Breast epithelium (tissue), 3 donors: ENCODE data around the gene TRIM24.

Experiments
- CTCF ChIP-seq, 3 donors: fragments of 450-650 bp; IDR thresholded peaks; one replicate each; pipeline ENCODE4 v1.5.1; 2016 to 2017; ENCODE audit warnings: antibody characterized with exemption in 3 of 3, mild to moderate bottlenecking in 3 of 3, moderate library complexity in 3 of 3
- POLR2AphosphoS5 ChIP-seq, 3 donors: sonication (generic); formaldehyde crosslinking; IDR thresholded peaks; one replicate each; pipeline ENCODE4 v1.6.1; 2017; ENCODE audit warnings: antibody characterized with exemption in 3 of 3

- no peak for TF ChIP-seq CTCF (IDR thresholded peaks at IDR 0.05)
- no peak for TF ChIP-seq POLR2AphosphoS5 (IDR thresholded peaks at IDR 0.05)
These were observed 142.4 kb downstream of the TRIM24 start for GRCh38 chr7:138602451-138602850.
